Measurements from ENCODE around the gene TASOR. TPM values are rescaled to one million over a fixed set of nuclear protein-coding genes. Genes with fewer than 3 reads are reported as not detected.

The TASOR gene
- total and polyA plus RNA-seq, 12 donors = 18.9 to 81.8 (median 46.3) TPM

DNA sequence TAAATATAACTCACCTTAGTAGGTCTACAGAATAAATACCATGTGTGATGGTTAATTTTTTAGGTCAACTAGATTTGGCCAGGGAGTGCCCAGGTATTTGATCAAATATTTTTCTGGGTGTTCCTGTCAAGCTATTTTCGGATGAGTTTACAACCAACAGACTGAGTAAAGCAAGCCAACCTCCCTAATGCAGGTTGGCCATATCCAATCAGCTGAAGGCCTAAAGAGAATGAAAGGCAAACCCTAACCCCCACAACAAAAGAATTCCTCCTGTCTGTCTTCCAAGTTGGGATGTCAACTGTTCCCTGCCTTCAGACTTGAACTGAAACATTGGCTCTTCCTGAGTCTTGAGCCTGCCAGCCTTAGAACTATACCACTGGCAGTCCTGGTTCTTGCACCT is 28.6 kb downstream of the TASOR start:
- WGBS, 4 donors = 86 to 100% (median 89%) methylated on average over 1 of the region's 1 CpG
- Histone ChIP-seq H3K36me3 (replicated peaks in 1 of 2) (peaks cover 0 to 39% of the 10 kb centered on the region in 2 donors), H3K4me1 (replicated peaks in 1 of 2) (peaks cover 0 to 8% of the 10 kb centered on the region in 2 donors), H3K27ac (no peak overlapping the region), H3K27me3 (no peaks in the 10 kb centered on the region), H3K9me3 (replicated peaks in 1 of 3) (no peaks in the 10 kb centered on the region), H3K4me3 (no peak overlapping the region)
- TF ChIP-seq CTCF (IDR thresholded peaks at IDR 0.05) (no peak), POLR2A (IDR thresholded peaks at IDR 0.05) (no peak)
- DNase-seq = no peak
- intact Hi-C loops (cut with DNase I) = no loop called here

DNA sequence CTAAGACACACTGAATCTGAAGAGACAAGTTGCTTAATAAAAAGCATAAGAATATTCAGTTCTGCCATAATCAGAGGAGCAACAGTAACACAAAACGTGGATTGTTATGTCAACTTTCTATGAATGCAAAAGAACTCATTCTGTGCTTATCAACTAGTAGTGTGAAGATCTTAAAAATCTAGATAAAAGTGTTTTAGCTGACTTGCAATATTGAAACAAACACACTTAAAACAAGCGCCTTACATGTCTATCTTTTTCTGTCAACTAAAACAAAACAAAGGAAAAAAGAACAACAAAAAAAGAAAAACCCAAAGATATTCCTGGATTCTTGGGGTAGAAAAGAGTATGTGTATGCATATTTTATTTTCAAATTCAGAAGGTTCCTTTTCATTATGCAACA is 37.7 kb downstream of the TASOR start:
- no peak for DNase-seq
- Histone ChIP-seq H3K27ac (no peak overlapping the region), H3K4me3 (no peak overlapping the region), H3K36me3 (replicated peaks in 1 of 2) (peaks cover 0 to 45% of the 10 kb centered on the region in 2 donors), H3K9me3 (replicated peaks in 1 of 3) (no peaks in the 10 kb centered on the region), H3K4me1 (replicated peaks in 1 of 2) (peaks cover 0 to 18% of the 10 kb centered on the region in 2 donors), H3K27me3 (no peaks in the 10 kb centered on the region)
- 89 to 94% (median 92%) methylated on average over 2 of the region's 2 CpGs for WGBS, 4 donors
- TF ChIP-seq POLR2A (IDR thresholded peaks at IDR 0.05) = no peak
- TF ChIP-seq CTCF (IDR thresholded peaks at IDR 0.05) = no peak
- intact Hi-C loops (cut with DNase I) = no loop called here

GRCh38 chr3:56633602-56634535 is 49.2 kb downstream of the TASOR start:
- Histone ChIP-seq H3K27me3 (no peaks in the 10 kb centered on the region), H3K27ac (no peak overlapping the region), H3K4me3 (no peak overlapping the region), H3K9me3 (replicated peaks in 1 of 3) (no peaks in the 10 kb centered on the region), H3K4me1 (replicated peaks in 1 of 2) (no peaks in the 10 kb centered on the region), H3K36me3 (replicated peaks in 1 of 2) (peaks cover 0 to 50% of the 10 kb centered on the region in 2 donors)
- no peak for TF ChIP-seq POLR2A (IDR thresholded peaks at IDR 0.05)
- TF ChIP-seq CTCF (IDR thresholded peaks at IDR 0.05) = no peak
- intact Hi-C loops (cut with DNase I) = no loop called here
- WGBS, 4 donors = 86 to 90% (median 88%) methylated on average over 9 of the region's 9 CpGs
- no peak for DNase-seq

Other genes starting within 250 kb of the TASOR start
- 1 to 10 TPM; 1.2 to 5.8 (median 2.1) TPM for gene ERC2, start 214.8 kb downstream of the TASOR start, total RNA-seq
- gene ERC2, start 214.8 kb downstream of the TASOR start, polyA plus RNA-seq = 1 to 10 TPM in 1 of 3 donors, under 1 TPM in 2; 0.47 to 1.1 (median 0.72) TPM
- 10 to 100 TPM in 8 of 9 donors, 1 to 10 TPM in 1; 6.6 to 35.9 (median 18.5) TPM for gene CCDC66, start 126.1 kb downstream of the TASOR start, total RNA-seq
- 10 to 100 TPM; 12.9 to 22.9 (median 18.5) TPM for gene CCDC66, start 126.1 kb downstream of the TASOR start, polyA plus RNA-seq
- gene ARHGEF3, start 118.7 kb upstream of the TASOR start, total RNA-seq = 100 to 1,000 TPM in 1 of 9 donors, 10 to 100 TPM in 8; 31.6 to 110 (median 62.9) TPM
- gene ARHGEF3, start 118.7 kb upstream of the TASOR start, polyA plus RNA-seq = 100 to 1,000 TPM in 1 of 3 donors, 10 to 100 TPM in 2; 26.6 to 122 (median 33.9) TPM